ENCODE data around the gene FXR2.

The FXR2 gene

GRCh38 chr17:7544911-7545310 lies 69.8 kb downstream of the FXR2 start:
- DNase-seq = no peak
